Breast epithelium (tissue), 4 donors: ENCODE results near the gene BEND3. TPM values are rescaled to one million over a fixed set of nuclear protein-coding genes. Genes with fewer than 3 reads are reported as not detected.

Experiments
- DNase-seq, 2 donors: peaks; one replicate each; pipeline ENCODE4 v3.0.0-alpha.2; 2019; ENCODE audit warnings: low spot score in 2 of 2
- H3K27ac ChIP-seq, 2 donors: fragments of 200-600 bp; sonication (generic) in 1 of 2; one replicate each; pipeline ENCODE4 v1.5.1; 2016 to 2019; ENCODE audit warnings: mild to moderate bottlenecking in 1 of 2
- H3K27me3 ChIP-seq, 2 donors: fragments of 200-600 bp; sonication (generic) in 1 of 2; one replicate each; pipeline versions ENCODE4 v1.5.1 to v1.6.0; 2017 to 2019; ENCODE audit warnings: control low read depth in 1 of 2, mild to moderate bottlenecking in 1 of 2
- H3K36me3 ChIP-seq: fragments of 200-600 bp; one replicate; pipeline ENCODE4 v1.5.1; 2019
- H3K4me1 ChIP-seq, 2 donors: fragments of 200-600 bp; sonication (generic); one replicate each; pipeline ENCODE4 v1.5.1; 2016 to 2019; ENCODE audit warnings: control low read depth in 1 of 2
- H3K4me3 ChIP-seq, 3 donors: fragments of 200-600 bp; sonication (generic); 1 replicate in 2 of 3; 2 replicates in 1 of 3; pipeline ENCODE4 v1.5.1; 2016 to 2019; ENCODE audit warnings: mild to moderate bottlenecking in 3 of 3, moderate library complexity in 2 of 3
- H3K9me3 ChIP-seq, 2 donors: fragments of 200-600 bp; sonication (generic) in 1 of 2; one replicate each; pipeline ENCODE4 v1.5.1; 2016 to 2019; ENCODE audit warnings: control low read depth in 1 of 2
- POLR2A ChIP-seq: fragments of 450-650 bp; IDR thresholded peaks from one replicate; pipeline ENCODE4 v1.6.1; 2016; ENCODE audit warnings: antibody characterized with exemption, mild to moderate bottlenecking, moderate library complexity
- POLR2AphosphoS5 ChIP-seq, 3 donors: sonication (generic); formaldehyde crosslinking; IDR thresholded peaks; one replicate each; pipeline ENCODE4 v1.6.1; 2017; ENCODE audit warnings: antibody characterized with exemption in 3 of 3
- intact Hi-C: fragments of 100-400 bp; cut with DNase I; formaldehyde crosslinking; loops from one replicate; pipeline ENCODE4 v1.15.1; 2023; ENCODE audit warnings: low total_unique reads
- total RNA-seq, 3 donors: library from RNA; depleted of rRNA; stranded (reverse); fragments of >200 nt; gene quantifications; one replicate each; pipeline ENCODE4 v1.1.0, GENCODE V29; 2016
- TF ChIP-seq, protein P1 (sequence below), 3 donors: fragments of 450-650 bp; IDR thresholded peaks; one replicate each; pipeline ENCODE4 v1.5.1; 2016 to 2017; ENCODE audit warnings: antibody characterized with exemption in 3 of 3, mild to moderate bottlenecking in 3 of 3, moderate library complexity in 3 of 3

Gene BEND3
- total RNA-seq, 3 donors from 2014 or later: 0.96 to 3.6 (median 2.5) TPM

DNA sequence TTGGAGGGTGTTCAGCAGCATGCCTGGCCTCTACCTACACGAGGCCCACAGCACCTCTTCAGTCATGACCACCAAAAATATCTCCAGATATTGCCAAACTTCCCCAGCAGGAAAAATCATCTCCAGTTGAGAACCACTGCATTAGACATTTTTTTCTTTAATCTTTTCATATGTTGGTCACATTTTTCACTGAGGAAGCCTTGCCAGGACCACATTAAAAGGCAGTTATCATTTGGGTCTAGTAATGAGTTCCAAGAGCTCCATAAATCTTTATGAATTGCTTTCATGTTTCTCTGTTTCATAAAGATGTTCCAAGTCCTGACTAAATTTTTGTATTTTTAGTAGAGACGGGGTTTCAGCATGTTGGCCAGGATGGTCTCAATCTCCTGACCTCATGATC lies 58.5 kb downstream of the BEND3 start:
- Histone ChIP-seq H3K36me3 (no peaks in the 10 kb centered on the region), H3K27me3 (no peaks in the 10 kb centered on the region), H3K9me3 (no peaks in the 10 kb centered on the region), H3K4me3 (no peak overlapping the region), H3K27ac (no peak overlapping the region), H3K4me1 (no peaks in the 10 kb centered on the region)
- intact Hi-C loops: no loop called here
- no peak for TF ChIP-seq POLR2A
- no peak for TF ChIP-seq POLR2AphosphoS5 (IDR thresholded peaks at IDR 0.05)
- TF ChIP-seq, protein P1, sequence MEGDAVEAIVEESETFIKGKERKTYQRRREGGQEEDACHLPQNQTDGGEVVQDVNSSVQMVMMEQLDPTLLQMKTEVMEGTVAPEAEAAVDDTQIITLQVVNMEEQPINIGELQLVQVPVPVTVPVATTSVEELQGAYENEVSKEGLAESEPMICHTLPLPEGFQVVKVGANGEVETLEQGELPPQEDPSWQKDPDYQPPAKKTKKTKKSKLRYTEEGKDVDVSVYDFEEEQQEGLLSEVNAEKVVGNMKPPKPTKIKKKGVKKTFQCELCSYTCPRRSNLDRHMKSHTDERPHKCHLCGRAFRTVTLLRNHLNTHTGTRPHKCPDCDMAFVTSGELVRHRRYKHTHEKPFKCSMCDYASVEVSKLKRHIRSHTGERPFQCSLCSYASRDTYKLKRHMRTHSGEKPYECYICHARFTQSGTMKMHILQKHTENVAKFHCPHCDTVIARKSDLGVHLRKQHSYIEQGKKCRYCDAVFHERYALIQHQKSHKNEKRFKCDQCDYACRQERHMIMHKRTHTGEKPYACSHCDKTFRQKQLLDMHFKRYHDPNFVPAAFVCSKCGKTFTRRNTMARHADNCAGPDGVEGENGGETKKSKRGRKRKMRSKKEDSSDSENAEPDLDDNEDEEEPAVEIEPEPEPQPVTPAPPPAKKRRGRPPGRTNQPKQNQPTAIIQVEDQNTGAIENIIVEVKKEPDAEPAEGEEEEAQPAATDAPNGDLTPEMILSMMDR (IDR thresholded peaks at IDR 0.05): no peak
- DNase-seq: no peak

DNA sequence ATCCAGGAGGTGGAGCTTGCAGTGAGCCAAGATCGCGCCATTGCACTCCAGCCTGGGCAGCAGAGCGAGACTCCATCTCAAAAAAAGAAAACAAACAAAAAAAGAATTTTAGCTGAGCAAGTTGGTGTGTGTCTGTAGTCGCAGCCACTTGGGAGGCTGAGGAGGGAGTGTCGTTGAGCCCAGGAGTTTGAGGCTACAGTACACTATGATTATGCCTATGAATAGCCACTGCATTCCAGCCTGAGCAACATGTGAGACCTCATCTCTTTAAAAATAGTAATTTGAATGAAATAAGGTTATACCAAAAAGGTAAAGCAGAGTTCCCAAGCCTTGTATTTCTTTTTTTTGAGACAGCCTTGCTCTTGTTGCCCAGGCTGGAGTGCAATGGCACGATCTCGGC lies 67.5 kb downstream of the BEND3 start:
- intact Hi-C loops: no loop called here
- no peaks in the 10 kb centered on the region for H3K4me1 ChIP-seq
- DNase-seq: no peak
- H3K27me3 ChIP-seq: no peaks in the 10 kb centered on the region
- H3K36me3 ChIP-seq: no peaks in the 10 kb centered on the region
- H3K4me3 ChIP-seq: no peak overlapping the region
- no peak overlapping the region for H3K27ac ChIP-seq
- no peak for TF ChIP-seq POLR2AphosphoS5 (IDR thresholded peaks at IDR 0.05)
- TF ChIP-seq POLR2A: no peak
- TF ChIP-seq, protein P1 (IDR thresholded peaks at IDR 0.05): no peak
- H3K9me3 ChIP-seq: no peaks in the 10 kb centered on the region

DNA sequence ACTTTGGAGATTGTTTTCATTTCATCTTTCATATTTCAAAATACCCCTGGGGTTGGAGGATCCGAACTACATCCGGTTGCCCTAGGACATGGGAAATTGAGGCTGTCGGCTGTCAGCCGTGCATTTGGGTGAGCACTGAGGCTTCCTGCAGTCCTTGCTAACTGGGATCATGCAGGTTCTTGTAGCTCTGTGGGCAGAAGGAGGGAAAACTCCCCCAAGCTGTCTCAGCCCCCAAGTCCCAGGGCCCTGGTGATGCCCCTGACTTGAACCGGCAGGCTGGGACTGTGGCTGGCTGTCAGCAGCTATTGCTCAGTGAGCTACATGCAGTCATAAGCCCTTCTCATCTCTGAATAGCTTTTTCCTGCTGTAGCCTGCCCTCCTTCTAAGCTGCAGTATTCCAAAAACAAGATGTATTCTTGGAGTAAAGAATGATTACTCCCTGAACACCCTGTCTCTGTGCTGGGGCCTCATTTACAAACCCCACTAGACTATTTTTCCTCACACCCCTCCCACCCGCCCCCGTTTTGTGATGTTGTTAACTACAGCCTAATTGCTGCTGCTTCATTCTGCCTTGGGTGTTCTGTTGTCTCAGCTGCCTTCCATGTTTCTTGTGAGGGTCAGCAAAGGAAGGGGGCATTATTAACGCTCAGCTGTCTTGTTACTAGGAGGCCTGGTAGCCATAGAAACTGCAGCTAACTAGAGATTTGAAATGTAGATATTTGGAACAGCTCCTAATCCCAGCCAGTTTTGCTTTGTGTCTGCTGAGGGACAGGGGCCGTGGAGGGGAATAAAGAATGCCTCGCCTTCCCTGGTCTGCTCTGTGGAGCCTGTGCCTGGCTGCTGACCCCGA lies 69.3 kb downstream of the BEND3 start:
- no peak for TF ChIP-seq POLR2AphosphoS5 (IDR thresholded peaks at IDR 0.05)
- TF ChIP-seq, protein P1 (IDR thresholded peaks at IDR 0.05): no peak
- TF ChIP-seq POLR2A: no peak
- Histone ChIP-seq H3K9me3 (no peaks in the 10 kb centered on the region), H3K4me3 (no peak overlapping the region), H3K36me3 (no peaks in the 10 kb centered on the region), H3K4me1 (no peaks in the 10 kb centered on the region), H3K27ac (peak overlapping the region in 1 of 2 donors; percentile 7), H3K27me3 (no peaks in the 10 kb centered on the region)
- DNase-seq: no peak
- intact Hi-C loops: no loop called here

DNA sequence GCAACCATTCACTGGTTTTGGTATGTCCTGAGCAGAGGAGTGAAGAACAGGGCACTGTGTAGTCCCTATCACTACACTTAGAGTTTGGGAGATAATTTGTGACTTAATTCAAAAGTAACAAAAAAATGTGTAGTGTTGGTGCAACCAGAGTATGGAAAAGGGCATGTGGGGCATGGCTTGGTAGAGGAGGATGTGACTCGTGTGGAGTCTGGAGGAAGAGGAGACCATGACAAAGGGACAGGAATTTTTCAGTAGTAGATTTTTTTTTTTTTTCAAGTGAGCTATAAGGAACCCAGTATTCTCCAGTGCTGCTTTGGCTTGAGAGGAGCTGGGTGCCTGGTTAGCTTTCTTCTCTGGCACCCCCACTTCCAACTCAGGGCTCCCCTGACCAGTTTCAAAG lies 82.2 kb downstream of the BEND3 start:
- intact Hi-C loops: no loop called here
- H3K27me3 ChIP-seq: no peaks in the 10 kb centered on the region

DNA sequence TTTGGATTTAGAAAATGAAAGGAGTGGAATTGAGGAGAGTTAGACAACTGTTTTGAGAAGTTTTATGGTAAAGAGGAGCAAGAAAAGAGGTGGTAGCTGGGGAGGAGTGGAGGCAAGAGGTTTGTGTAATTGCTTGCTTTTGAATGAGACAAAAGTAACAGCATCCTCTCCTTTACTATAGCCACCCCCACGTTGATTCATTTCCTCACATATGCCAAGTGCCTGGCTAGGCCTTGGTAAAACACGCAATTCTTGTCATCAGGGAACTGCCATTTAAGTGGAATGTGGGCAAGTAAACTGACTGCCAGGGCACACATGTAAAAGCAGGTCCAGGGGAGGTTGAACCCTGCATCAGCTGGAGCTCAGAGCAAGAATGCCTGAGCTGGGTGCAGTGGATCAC lies 83.3 kb downstream of the BEND3 start:
- no peak for DNase-seq
- intact Hi-C loops: no loop called here
- Histone ChIP-seq H3K4me3 (no peak overlapping the region), H3K9me3 (no peaks in the 10 kb centered on the region), H3K4me1 (peaks cover 0 to 12% of the 10 kb centered on the region in 2 donors), H3K27ac (no peak overlapping the region), H3K27me3 (no peaks in the 10 kb centered on the region), H3K36me3 (no peaks in the 10 kb centered on the region)
- TF ChIP-seq, protein P1 (IDR thresholded peaks at IDR 0.05): no peak
- TF ChIP-seq POLR2AphosphoS5 (IDR thresholded peaks at IDR 0.05) (no peak), POLR2A (no peak)

More for the DNA sequence above, 82.2 kb downstream of the BEND3 start:
- TF ChIP-seq POLR2AphosphoS5 (IDR thresholded peaks at IDR 0.05) (no peak), POLR2A (no peak)
- TF ChIP-seq, protein P1 (IDR thresholded peaks at IDR 0.05): no peak
- Histone ChIP-seq H3K27ac (no peak overlapping the region), H3K4me3 (no peak overlapping the region), H3K4me1 (peaks cover 0 to 12% of the 10 kb centered on the region in 2 donors), H3K36me3 (no peaks in the 10 kb centered on the region), H3K9me3 (no peaks in the 10 kb centered on the region)
- DNase-seq: no peak
